Measurements from ENCODE around the gene FRMD5. TPM values are rescaled to one million over a fixed set of nuclear protein-coding genes. Genes with fewer than 3 reads are reported as not detected.

Gene FRMD5
- total and polyA plus RNA-seq, 2 experiments from 2014 or later = 5.9 to 10.1 TPM

DNA sequence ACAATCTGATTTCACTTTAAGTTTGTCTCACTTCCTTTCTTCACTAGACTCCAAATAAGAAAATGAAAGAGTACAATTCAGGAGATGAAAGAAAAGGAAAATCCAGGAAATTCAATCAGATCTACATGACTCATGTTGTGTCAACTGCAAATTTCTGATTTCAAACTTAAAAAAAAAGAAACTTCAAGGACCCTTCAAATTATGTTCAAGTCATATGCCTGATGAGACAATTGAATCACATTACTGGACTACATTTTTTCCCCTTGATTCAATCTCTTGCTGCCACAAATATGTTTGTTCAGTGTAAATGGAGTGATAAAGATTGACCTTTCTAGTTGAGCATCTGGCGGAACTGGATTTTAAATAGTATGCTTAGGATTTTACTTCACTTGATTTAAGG, 37.4 kb downstream of the FRMD5 start:
- no peaks in the 10 kb centered on the region for H3K27me3 ChIP-seq (ENCODE audit: insufficient read depth)
- H3F3A ChIP-seq (replicated peaks; ENCODE audit: low read depth) = no peaks in the 10 kb centered on the region
- H3K27ac Mint-ChIP-seq = no peak overlapping the region
- no peaks in the 10 kb centered on the region for H3K36me3 ChIP-seq (ENCODE audit: insufficient read depth)
- no peak overlapping the region for H2AFZ ChIP-seq
- H3K4me1 ChIP-seq (ENCODE audit: insufficient read depth) = no peaks in the 10 kb centered on the region
- no peak overlapping the region for H3K4me3 ChIP-seq
- H3K9me3 Mint-ChIP-seq = no peaks in the 10 kb centered on the region
- H4K20me1 ChIP-seq (replicated peaks; ENCODE audit: insufficient read depth) = peaks cover 6% of the 10 kb centered on the region; the same call in 1 of the 2 replicates
- H3K27ac ChIP-seq (ENCODE audit: low read depth) = no peak overlapping the region
- H3K27me3 Mint-ChIP-seq (ENCODE audit: insufficient read depth, low read depth, poor library complexity) = no peaks in the 10 kb centered on the region
- no peak for TF ChIP-seq STAT1 (IDR thresholded peaks at IDR 0.05; ENCODE audit: unreplicated experiment)
- TF ChIP-seq POLR2AphosphoS5 (IDR thresholded peaks at IDR 0.05; ENCODE audit: low read depth) = no peak
- H3K9me2 ChIP-seq (ENCODE audit: insufficient read depth) = no peaks in the 10 kb centered on the region
- peaks cover 3% of the 10 kb centered on the region for H3K4me1 Mint-ChIP-seq
- no peak for DNase-seq (ENCODE audit: low spot score)
- ATAC-seq = no peak
- no peak overlapping the region for H3K4me3 Mint-ChIP-seq
- H3K4me2 ChIP-seq = no peak overlapping the region
- H3K79me2 ChIP-seq (replicated peaks; ENCODE audit: insufficient read depth) = no peaks in the 10 kb centered on the region
- H3K36me3 Mint-ChIP-seq (ENCODE audit: low read depth) = no peaks in the 10 kb centered on the region

DNA sequence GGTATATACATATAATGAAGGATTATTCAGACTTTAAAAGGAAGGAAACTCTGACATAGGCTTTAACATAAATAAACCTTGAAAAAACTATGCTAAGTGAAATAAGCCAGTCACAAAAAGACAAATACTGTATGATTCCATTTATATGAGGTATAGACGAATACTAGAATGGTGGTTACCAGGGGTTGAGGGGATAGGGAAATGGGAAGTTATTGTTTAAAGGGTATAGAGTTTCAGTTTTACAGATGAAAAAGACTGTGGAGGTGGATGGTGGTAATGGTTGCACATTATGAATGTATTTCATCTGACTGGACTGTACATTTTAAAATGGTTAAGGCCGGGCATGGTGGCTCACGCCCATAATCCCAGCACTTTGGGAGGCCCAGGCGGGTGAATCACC, 41.7 kb downstream of the FRMD5 start:
- H3K4me3 Mint-ChIP-seq = no peak overlapping the region
- no peaks in the 10 kb centered on the region; the same call in 1 of the 2 replicates for H4K20me1 ChIP-seq (replicated peaks; ENCODE audit: insufficient read depth)
- no peaks in the 10 kb centered on the region for H3K36me3 ChIP-seq (ENCODE audit: insufficient read depth)
- no peaks in the 10 kb centered on the region for H3K9me2 ChIP-seq (ENCODE audit: insufficient read depth)
- H3F3A ChIP-seq (replicated peaks; ENCODE audit: low read depth) = no peaks in the 10 kb centered on the region
- no peaks in the 10 kb centered on the region for H3K36me3 Mint-ChIP-seq (ENCODE audit: low read depth)
- DNase-seq (ENCODE audit: low spot score) (no peak), ATAC-seq (no peak)
- H3K9me3 Mint-ChIP-seq = no peaks in the 10 kb centered on the region
- no peaks in the 10 kb centered on the region for H3K27me3 Mint-ChIP-seq (ENCODE audit: insufficient read depth, low read depth, poor library complexity)
- TF ChIP-seq CREB1 (CRISPR knock-in tag; IDR thresholded peaks at IDR 0.05; ENCODE audit: low read depth) (no peak), NANOG (IDR thresholded peaks at IDR 0.05; ENCODE audit: borderline replicate concordance) (no peak), EZH2 (IDR thresholded peaks at IDR 0.05; ENCODE audit: low read depth, unreplicated experiment) (no peak), JUNB (IDR thresholded peaks at IDR 0.05; ENCODE audit: unreplicated experiment) (no peak), STAT1 (IDR thresholded peaks at IDR 0.05; ENCODE audit: unreplicated experiment) (no peak)
- TF ChIP-seq, protein P1, sequence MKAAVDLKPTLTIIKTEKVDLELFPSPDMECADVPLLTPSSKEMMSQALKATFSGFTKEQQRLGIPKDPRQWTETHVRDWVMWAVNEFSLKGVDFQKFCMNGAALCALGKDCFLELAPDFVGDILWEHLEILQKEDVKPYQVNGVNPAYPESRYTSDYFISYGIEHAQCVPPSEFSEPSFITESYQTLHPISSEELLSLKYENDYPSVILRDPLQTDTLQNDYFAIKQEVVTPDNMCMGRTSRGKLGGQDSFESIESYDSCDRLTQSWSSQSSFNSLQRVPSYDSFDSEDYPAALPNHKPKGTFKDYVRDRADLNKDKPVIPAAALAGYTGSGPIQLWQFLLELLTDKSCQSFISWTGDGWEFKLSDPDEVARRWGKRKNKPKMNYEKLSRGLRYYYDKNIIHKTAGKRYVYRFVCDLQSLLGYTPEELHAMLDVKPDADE (IDR thresholded peaks at IDR 0.05) = no peak
- no peak overlapping the region for H3K4me3 ChIP-seq
- no peaks in the 10 kb centered on the region for H3K27me3 ChIP-seq (ENCODE audit: insufficient read depth)
- no peak overlapping the region for H3K27ac Mint-ChIP-seq
- H3K4me2 ChIP-seq = no peak overlapping the region
- H3K4me1 ChIP-seq (ENCODE audit: insufficient read depth) = no peaks in the 10 kb centered on the region
- H3K27ac ChIP-seq (ENCODE audit: low read depth) = no peak overlapping the region
- H2AFZ ChIP-seq = no peak overlapping the region
- H3K79me2 ChIP-seq (replicated peaks; ENCODE audit: insufficient read depth) = no peaks in the 10 kb centered on the region
- H3K4me1 Mint-ChIP-seq = no peaks in the 10 kb centered on the region

DNA sequence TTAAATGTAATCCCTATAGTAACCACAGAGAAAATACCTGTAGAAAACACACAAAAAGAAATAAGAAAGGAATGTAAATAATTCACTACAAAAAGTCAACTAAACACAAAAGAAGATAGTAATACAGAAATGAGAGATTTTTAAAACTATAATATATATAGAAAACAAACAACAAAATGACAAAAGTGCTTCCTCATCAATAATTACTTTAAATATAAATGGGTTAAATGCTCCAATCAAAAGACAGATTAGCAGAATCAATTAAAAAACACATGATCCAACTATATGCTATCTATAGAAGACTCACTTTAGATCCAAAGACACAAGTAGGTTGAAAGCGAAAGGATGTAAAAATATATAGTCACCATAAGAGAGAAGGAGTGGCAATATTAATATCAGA, 45.8 kb downstream of the FRMD5 start:
- Mint-ChIP-seq H3K27me3 (ENCODE audit: insufficient read depth, low read depth, poor library complexity) (no peaks in the 10 kb centered on the region), H3K36me3 (ENCODE audit: low read depth) (no peaks in the 10 kb centered on the region), H3K9me3 (no peaks in the 10 kb centered on the region), H3K27ac (no peak overlapping the region), H3K4me1 (no peaks in the 10 kb centered on the region), H3K4me3 (no peak overlapping the region)
- H3K36me3 ChIP-seq (ENCODE audit: insufficient read depth) = no peaks in the 10 kb centered on the region
- no peaks in the 10 kb centered on the region; the same call in 1 of the 2 replicates for H4K20me1 ChIP-seq (replicated peaks; ENCODE audit: insufficient read depth)
- no peak overlapping the region for H3K27ac ChIP-seq (ENCODE audit: low read depth)
- H3K79me2 ChIP-seq (replicated peaks; ENCODE audit: insufficient read depth) = no peaks in the 10 kb centered on the region
- no peaks in the 10 kb centered on the region for H3F3A ChIP-seq (replicated peaks; ENCODE audit: low read depth)
- no peak overlapping the region for H3K4me3 ChIP-seq
- no peaks in the 10 kb centered on the region for H3K27me3 ChIP-seq (ENCODE audit: insufficient read depth)
- DNase-seq (ENCODE audit: low spot score) (no peak), ATAC-seq (no peak)
- H3K4me2 ChIP-seq = no peak overlapping the region
- no peaks in the 10 kb centered on the region for H3K9me2 ChIP-seq (ENCODE audit: insufficient read depth)
- H2AFZ ChIP-seq = no peak overlapping the region
- H3K4me1 ChIP-seq (ENCODE audit: insufficient read depth) = no peaks in the 10 kb centered on the region
- TF ChIP-seq ZNF114 (CRISPR knock-in tag; IDR thresholded peaks at IDR 0.05) (no peak), CREB1 (CRISPR knock-in tag; IDR thresholded peaks at IDR 0.05; ENCODE audit: low read depth) (no peak), ZNF331 (CRISPR knock-in tag; IDR thresholded peaks at IDR 0.05; ENCODE audit: low read depth) (no peak), STAT1 (IDR thresholded peaks at IDR 0.05; ENCODE audit: unreplicated experiment) (no peak), JUNB (IDR thresholded peaks at IDR 0.05; ENCODE audit: unreplicated experiment) (no peak)
- TF ChIP-seq, protein P2, sequence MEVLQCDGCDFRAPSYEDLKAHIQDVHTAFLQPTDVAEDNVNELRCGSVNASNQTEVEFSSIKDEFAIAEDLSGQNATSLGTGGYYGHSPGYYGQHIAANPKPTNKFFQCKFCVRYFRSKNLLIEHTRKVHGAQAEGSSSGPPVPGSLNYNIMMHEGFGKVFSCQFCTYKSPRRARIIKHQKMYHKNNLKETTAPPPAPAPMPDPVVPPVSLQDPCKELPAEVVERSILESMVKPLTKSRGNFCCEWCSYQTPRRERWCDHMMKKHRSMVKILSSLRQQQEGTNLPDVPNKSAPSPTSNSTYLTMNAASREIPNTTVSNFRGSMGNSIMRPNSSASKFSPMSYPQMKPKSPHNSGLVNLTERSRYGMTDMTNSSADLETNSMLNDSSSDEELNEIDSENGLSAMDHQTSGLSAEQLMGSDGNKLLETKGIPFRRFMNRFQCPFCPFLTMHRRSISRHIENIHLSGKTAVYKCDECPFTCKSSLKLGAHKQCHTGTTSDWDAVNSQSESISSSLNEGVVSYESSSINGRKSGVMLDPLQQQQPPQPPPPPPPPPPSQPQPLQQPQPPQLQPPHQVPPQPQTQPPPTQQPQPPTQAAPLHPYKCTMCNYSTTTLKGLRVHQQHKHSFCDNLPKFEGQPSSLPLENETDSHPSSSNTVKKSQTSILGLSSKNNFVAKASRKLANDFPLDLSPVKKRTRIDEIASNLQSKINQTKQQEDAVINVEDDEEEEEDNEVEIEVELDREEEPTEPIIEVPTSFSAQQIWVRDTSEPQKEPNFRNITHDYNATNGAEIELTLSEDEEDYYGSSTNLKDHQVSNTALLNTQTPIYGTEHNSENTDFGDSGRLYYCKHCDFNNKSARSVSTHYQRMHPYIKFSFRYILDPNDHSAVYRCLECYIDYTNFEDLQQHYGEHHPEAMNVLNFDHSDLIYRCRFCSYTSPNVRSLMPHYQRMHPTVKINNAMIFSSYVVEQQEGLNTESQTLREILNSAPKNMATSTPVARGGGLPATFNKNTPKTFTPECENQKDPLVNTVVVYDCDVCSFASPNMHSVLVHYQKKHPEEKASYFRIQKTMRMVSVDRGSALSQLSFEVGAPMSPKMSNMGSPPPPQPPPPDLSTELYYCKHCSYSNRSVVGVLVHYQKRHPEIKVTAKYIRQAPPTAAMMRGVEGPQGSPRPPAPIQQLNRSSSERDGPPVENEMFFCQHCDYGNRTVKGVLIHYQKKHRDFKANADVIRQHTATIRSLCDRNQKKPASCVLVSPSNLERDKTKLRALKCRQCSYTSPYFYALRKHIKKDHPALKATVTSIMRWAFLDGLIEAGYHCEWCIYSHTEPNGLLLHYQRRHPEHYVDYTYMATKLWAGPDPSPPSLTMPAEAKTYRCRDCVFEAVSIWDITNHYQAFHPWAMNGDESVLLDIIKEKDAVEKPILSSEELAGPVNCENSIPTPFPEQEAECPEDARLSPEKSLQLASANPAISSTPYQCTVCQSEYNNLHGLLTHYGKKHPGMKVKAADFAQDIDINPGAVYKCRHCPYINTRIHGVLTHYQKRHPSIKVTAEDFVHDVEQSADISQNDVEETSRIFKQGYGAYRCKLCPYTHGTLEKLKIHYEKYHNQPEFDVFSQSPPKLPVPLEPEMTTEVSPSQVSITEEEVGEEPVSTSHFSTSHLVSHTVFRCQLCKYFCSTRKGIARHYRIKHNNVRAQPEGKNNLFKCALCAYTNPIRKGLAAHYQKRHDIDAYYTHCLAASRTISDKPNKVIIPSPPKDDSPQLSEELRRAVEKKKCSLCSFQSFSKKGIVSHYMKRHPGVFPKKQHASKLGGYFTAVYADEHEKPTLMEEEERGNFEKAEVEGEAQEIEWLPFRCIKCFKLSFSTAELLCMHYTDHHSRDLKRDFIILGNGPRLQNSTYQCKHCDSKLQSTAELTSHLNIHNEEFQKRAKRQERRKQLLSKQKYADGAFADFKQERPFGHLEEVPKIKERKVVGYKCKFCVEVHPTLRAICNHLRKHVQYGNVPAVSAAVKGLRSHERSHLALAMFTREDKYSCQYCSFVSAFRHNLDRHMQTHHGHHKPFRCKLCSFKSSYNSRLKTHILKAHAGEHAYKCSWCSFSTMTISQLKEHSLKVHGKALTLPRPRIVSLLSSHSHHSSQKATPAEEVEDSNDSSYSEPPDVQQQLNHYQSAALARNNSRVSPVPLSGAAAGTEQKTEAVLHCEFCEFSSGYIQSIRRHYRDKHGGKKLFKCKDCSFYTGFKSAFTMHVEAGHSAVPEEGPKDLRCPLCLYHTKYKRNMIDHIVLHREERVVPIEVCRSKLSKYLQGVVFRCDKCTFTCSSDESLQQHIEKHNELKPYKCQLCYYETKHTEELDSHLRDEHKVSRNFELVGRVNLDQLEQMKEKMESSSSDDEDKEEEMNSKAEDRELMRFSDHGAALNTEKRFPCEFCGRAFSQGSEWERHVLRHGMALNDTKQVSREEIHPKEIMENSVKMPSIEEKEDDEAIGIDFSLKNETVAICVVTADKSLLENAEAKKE (CRISPR knock-in tag; IDR thresholded peaks at IDR 0.05) = no peak

Data from GM23338 (cell line).